GM19328 (cell line): ENCODE data around the gene HECTD2.

Experiments
- ATAC-seq: cut with Tn5 transposase; IDR thresholded peaks from one replicate; pipeline ENCODE4 v1.9.1; 2021; ENCODE audit warnings: mild to moderate bottlenecking, moderate library complexity; ENCODE audit not compliant: unreplicated experiment

Gene HECTD2

DNA sequence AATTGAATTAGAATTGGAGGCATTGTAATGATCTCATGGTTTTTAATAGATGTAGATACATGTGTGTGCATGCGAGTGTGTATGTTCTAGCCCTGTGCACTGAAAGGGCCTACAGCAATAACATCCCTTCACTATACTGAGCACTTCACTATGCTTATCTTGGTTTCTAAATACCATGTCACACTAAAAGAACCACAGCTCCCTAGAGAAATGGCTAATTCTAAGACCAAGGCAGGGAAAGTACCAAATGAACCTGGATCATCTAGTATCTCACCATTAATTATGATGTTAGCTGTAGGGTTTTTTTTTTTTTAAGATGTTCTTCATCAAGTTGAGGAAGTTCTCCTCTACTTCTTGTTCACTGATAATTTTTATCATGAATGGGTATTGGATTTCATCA, 55.1 kb downstream of the HECTD2 start:
- ATAC-seq, result no peak

DNA sequence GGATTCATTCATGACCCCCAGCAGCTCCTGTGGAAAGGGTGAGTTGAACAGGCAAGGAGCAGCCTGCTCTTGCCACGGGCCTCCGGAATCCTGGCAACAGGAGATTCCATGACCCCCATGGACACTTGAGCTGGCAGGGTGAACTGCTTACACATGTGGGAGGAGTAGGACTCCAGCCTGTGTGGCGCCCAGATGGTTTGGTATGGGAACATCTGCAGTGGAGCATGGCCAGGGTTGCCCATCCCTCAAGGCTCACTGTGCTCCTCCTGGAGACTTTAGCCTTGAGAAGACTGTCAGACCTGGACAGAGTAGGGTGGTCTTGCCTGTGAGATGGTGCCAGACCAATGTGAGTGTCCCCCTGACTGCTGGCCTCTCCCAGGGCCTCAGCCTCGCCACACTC, 57.0 kb downstream of the HECTD2 start:
- no peak for ATAC-seq

DNA sequence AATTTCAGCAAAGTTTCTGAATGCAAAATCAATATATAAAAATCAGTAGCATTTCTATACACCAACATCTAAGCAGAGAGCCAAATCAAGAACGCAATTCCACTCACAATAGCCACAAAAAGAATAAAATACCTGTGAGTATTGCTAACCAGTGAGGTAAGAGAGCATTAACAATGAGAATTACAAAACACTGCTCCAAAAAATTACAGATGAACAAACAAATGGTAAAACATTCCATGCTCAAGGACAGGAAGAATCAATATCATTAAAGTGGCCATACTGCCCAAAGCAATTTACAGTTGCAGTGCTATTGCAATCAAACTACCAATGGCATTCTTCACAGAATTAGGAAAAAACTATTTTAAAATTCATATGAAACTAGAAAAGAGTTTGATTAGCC, 61.5 kb downstream of the HECTD2 start:
- ATAC-seq, result no peak

DNA sequence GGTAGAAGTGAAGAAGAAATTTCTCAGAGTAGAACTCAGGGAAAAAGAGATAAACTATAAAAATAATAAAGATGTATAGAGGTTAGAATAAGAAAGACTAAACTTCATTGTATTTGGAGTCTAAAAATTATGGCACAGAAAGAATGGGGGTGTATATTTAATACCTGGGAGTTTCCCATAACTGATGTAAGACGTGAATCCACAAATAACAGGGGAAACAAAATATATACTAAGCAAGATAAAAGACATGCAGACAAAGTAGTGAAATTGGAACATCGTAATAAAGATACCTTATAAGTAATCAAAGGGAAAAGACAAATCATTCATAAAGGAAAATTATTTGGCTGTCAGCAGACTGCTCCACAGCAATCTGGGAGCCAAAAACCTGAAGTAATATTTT, 62.8 kb downstream of the HECTD2 start:
- no peak for ATAC-seq

DNA sequence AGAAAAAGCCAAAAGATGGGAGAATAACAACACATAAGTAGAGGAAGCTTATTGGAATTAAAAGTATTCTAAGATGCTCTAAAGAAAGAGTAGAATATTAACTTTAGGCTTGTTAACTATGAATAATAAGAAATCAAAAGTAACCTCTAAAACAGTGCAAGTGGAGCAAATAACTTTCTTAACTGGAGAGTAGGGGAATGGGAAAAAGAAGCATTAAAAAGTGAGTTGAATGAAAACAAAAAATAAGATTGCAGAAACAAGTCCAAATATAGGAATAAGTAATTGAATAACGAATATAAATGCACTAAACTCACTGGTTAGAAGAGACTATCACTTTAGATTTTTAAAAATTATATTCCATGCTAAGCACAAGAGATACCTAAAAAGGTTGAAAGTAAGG, 63.9 kb downstream of the HECTD2 start:
- no peak for ATAC-seq

DNA sequence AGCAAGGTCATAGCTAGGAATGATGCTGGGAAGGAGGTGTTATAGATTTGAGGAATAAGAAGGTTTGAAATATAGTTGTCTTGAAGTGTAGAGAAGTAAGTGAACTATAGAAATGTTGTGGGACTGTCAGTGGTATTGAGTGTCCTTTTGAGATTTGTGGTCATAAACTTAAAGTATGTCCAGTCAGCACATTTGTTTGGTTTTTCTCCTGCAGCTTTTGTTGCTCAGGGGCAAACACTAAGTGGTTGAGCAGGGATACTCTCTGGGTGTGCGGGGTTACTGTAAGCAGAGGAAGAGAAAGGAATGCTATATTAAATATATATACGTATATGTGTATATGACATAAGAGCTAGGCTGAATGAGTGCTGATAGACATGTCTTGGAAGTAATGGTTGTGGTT, 67.1 kb downstream of the HECTD2 start:
- ATAC-seq, result no peak

DNA sequence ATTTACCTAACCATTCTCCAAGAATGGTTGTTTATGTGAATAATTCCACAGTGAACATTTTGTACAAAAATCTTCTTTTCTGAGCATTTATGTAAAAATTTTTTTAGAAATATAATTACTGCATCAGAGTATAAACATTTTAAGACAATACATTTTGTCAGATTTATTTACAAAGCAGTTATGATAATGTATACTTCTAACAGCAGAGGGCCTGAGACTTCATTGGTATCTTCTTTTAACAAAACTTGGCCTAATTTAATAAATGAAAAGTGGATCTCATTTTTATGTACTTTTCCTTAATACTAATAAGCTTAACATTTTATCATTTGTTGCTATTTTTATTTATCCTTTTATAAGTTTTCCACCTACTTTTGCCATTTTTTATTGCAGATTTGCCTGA, 69.4 kb downstream of the HECTD2 start:
- no peak for ATAC-seq

DNA sequence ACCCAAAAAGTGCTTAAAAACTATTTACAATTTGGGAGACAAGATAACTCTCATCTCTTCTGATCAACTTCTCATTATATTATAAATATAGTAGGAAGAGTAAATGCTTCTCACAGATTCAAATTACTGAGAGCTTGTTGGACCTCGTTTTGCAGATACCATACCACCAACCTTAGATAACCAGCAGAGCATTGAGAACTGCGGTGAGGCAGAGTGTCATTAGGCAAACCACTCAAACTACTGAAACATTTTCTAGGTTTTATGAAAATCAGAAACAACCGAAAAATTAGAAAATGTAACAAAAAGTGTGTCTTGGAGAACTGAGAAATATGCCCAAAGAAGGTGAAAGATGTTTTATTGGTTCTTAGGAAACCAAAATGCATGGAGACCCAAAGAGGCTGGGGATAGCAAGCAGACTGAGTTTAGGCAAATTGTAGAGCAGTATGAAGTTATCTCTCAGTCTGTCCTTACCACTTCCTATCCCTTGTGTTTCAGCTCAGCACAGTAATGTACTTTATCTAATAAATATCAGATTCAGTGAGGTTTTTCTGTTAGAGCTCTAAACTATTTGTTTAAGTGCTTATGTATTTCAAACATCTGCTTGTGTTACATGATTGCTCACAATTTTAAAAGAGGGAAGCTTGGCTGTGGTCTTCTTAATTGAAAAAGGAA, 77.9 kb downstream of the HECTD2 start:
- no peak for ATAC-seq

DNA sequence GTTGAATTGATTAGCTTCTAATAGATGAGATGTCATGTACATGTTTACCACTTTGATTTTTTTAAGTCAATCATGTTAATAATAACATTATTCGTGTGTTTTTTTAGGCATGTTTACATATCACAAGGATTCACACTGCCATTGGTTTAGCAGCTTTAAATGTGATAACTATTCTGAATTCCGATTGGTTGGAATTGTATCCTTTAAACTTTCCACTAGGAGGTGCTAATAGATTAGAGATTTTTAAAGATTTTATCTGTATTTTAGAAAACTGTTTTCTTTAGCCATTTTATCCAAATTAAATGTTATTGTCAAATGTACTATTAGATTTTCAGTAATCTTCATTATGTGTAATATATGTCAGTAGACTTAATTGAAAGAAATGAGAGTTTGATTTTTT, 83.2 kb downstream of the HECTD2 start:
- no peak for ATAC-seq

DNA sequence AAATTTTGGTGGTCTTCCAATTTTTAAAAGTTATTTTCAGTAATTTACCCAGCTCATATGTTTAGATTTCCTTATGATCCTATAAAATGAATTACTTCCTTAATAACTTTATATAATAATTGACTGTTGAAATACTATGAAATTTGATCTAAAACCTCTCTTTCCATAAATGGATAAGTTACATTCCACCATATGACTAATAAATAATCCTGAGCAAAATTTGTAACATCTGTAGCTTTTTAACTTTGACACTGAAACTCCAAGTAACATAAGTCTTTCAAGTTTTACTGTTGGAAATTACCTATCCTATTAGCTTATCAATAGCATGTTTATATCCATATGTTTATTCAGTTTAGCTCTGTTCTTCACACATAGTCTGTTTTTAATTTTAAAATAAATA, 85.3 kb downstream of the HECTD2 start:
- ATAC-seq, result no peak

DNA sequence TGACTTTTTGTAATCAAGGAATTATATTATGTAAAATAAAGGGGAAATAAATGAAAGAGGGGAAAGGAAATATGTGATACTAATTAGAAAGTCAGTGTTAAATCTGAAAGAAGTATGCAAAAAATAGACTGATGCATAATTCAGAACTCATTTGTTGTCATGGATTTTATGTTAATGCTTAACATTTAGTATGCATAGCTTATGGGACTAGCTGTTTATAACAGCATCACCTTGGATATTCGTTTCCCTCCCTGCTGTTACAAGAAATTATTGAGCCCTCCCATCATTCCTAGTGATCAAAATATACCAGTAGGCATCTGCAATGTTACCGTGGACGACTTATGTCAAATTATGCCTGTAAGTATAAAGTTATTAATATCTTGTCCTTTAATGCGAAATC, 85.9 kb downstream of the HECTD2 start:
- ATAC-seq, result no peak

DNA sequence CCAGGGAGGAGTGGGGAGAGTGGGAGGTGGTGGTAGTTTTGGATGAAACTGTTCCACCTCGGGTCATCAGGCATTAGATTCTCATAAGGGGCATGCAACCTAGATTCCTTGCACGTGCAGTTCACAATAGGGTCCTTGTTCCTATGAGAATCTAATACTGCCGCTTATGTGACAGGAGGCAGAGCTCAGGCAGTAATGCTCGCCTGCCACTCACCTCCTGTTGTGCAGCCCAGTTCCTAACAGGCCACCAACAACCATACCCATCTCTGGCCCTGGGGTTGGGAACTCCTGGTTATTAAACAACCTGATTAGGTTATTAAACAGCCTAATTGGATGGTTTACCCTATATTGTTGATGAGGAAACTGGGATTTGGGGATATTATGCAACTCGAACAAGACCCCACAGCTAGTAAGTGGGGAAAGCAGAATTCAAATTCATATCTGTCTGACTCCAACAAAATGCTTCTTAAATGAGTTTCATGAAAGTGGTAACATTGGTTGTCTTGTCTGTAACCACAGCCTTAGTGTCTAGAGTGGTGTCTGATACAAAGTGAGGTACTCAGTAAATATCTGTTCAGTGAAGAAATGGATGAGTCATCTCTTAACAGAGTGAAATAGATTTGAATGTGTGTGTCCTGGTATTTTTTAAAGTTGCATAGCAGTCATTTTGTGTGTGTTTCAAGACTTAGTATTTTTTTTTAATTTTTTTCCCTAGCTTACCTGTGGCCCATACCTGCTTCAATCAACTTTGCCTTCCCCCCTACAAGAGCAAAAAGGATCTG, 101.6 kb downstream of the HECTD2 start:
- no peak for ATAC-seq

DNA sequence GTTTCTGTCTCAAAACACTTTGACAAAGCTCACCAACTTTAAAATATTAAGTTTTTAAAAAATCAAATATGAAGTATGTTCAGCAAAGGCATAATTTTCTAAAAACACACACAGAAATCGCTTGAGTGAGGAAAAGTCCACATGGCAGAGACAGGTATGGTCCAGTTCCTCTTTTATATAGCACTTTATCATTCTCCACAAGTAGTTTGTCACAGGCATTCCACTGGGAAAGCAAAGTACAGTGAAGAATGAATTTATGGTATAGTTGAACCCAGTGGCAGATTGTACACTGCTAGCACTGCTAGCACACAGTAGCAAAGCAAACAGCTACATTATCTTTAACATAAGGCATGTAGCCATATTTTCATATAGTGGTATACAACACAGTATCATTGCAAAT, 102.3 kb downstream of the HECTD2 start:
- ATAC-seq, result no peak

DNA sequence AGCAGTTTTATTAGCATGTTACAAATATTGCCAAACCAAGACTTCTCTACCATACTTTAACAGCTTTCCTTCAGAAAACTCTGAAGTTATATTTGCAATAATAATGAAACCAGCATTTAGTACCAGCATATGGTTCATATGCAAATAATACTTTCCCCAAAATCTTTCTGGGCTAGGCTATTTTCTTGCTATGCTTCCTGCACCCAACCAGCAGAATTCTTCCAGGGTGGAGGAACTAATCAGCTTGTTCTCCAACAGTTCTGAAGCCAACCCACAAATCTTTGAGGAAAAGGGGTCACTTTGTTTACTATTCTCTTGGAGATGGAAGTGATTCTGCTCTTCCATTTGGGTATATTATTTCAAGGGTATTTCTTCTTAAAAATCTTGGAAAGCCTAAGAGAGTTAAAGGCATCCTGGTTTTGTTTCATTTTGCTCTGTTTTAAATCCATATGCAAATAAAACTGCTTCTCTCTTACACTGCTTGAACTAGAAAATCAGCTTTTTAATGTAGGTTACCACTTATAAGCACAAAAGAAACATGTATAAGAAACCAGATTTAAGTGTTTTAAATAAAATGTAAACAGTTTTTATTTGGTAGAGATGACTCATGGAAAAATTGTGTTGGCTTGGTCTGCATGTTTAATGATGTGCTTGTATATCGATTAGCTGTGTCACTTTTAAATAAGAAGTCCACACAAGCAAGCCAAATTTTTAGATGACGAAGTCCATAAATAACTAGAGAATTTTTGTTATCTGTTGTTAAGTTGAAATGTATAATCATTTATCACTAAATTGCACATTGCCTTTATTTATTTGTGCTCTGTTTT, 103.7 kb downstream of the HECTD2 start:
- ATAC-seq, result no peak

DNA sequence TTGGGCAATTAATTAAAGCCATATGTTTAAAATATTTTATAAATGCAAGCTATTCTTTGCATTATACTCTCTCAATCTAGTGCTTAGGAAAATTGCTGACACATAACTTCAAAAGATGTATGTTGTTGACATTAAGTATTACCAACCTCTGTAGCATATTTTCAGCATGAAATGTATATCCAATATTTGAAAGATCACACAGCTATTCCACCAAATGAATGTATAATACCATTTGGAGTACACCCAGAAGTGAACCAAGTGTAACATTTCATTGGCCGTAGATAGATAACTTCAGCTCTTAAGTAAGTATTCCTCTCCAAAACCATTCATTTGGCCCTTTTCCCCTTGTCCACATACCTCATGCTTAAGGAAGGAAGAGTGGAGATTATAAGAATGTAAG, 104.6 kb downstream of the HECTD2 start:
- ATAC-seq, result no peak

DNA sequence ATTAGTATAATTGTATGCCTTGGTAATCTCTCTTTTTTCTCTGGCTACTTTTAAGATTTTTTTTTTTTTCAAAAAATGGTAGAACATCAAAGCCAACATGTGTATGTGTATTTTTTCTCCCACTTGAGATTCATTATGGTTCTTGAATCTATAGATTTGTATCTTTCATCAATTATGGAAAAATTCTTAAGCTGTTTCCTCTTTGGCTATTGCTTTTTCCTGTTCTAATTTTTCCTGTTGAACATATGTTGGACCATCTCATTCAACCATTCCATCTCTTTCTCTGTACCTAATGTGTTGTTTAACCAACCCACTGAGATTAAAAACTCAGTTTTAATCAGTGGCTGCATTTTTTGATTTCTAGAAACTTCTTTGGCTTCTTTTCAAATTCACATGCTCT, 107.2 kb downstream of the HECTD2 start:
- ATAC-seq, result no peak

DNA sequence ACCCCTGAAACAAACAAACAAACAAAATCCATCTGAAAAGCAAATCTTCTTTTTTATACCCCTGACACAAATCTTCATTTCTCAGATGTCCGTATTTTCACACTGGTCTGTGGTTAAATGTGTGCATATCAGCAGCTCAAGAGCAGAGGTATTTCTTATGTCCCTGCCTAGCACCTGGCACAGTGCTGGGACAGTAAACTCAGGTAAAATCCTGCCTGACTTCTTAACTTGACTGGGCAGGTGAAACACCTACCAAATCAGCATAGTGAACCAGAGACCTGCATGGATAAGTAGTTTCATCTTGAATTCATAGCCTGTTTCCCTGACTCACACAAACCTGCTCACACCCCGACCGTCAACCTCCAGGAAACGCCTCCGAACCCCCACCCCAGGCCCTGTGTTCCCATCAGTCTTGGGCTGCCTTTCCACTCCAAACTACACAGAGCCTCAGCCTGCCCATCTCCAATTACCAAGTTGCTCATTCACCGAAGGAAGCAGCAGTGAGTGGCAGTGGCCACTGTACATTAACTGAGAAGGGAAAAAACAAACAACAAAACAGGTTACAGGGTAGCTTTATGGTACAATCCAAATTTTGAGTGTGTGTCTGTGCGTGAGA, 109.9 kb downstream of the HECTD2 start:
- no peak for ATAC-seq

DNA sequence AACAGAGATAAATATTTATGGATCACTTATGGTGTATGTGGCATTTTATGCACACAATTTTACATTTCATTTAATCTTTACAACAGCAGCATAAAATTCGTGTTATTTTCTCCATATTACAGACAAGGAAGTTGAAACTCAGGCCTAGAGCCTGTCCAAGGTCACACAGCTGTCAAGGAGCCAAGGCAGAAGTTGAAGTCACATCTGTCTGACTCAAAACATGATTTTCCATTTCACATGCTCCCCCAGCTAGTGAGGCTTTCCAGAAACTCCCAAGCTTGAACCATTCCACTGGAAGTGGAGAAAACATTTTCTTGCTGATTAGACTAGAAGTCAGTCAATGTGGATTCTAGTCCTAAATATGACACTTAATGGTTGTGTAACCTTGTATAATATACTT, 110.5 kb downstream of the HECTD2 start:
- ATAC-seq, result no peak

DNA sequence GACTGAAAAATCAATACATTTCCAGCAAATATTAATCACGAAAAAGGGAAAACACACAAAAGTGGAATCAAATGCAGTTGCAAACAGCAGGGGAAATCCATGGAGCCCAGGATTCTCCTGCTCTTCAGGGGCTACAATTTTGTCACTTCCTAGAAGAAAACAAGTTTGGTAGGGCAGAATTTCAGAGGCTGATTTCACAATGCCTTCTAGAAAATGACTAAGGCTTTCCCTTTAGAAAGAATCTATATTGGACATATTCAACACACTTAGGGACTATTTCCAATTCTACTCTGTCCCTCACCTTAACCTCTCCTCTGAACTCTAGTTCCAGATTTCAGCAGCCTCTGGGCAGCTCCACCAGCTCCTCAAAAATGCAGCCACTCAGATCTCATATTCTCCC, 111.3 kb downstream of the HECTD2 start:
- ATAC-seq, result no peak

DNA sequence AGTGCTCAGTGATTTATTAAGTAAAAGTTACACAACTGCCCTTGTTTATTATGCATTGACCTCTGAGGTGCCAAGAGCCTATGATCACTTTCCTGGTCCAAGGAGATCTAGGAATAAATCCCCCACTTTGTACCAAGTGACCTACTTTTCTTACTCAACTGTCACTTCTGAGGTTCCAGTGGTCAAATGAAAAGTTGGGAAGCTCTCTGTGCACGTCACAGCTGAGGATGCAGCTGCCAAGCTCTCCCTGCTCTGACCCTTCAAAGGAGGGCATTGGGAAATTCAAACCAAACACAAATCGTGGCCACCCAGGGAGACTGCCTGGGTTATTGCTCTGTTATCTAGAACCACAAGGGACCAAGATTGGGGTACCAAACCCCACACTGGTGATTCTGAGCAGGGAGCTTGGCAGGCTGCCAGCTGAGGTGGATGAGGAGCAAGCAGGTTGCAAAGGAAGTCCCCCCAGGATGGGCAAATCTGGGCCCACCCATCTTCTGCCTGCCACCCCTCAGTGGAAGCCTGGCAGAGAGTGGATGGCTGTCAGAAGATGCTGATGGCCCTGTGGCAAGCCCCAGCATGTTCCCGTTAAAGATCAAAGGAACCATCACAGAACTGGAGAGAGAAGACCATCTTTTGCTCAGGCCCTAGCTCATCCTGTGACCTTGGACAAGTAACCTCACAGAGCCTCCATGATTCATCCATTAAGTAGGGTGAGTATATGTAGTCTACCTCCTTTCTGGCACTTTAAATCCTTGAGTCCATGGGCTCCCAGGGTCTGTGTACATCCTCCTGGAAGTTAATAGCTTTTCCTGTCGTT, 116.0 kb downstream of the HECTD2 start:
- no peak for ATAC-seq

DNA sequence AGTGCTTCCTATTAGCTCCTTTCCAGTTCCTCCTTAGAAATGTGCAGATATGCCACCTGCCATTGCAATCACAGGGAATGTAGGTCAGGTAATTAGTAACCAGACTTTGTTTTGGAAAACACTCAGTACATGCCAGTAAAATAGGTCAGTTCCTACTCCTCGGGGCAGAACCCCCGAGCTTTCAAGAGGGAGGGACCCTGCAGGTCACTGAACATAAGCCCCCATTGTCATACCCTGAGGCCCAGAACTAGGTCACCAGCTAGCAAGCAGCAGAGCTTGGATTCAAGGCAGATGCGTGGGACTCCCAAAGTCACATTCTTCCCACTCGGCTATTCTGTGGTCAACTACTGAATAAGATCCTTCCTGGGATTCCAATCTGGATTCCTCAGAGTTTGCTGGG, 117.9 kb downstream of the HECTD2 start:
- no peak for ATAC-seq
